Stimulated activated CD4-positive, alpha-beta T cell treated with anti-CD3 and anti-CD28 coated beads, Interleukin-1b, Interleukin-23, amount 100 ng/mL, for 48 hours (primary cell): Measurements from ENCODE around the gene SRC.
A peak's percentile ranks its signal among the peaks of the same experiment; 100 is the strongest.

Source experiments
- DNase-seq: peaks from one replicate; pipeline ENCODE4 v3.0.0-alpha.2; 2020

SRC gene

DNA sequence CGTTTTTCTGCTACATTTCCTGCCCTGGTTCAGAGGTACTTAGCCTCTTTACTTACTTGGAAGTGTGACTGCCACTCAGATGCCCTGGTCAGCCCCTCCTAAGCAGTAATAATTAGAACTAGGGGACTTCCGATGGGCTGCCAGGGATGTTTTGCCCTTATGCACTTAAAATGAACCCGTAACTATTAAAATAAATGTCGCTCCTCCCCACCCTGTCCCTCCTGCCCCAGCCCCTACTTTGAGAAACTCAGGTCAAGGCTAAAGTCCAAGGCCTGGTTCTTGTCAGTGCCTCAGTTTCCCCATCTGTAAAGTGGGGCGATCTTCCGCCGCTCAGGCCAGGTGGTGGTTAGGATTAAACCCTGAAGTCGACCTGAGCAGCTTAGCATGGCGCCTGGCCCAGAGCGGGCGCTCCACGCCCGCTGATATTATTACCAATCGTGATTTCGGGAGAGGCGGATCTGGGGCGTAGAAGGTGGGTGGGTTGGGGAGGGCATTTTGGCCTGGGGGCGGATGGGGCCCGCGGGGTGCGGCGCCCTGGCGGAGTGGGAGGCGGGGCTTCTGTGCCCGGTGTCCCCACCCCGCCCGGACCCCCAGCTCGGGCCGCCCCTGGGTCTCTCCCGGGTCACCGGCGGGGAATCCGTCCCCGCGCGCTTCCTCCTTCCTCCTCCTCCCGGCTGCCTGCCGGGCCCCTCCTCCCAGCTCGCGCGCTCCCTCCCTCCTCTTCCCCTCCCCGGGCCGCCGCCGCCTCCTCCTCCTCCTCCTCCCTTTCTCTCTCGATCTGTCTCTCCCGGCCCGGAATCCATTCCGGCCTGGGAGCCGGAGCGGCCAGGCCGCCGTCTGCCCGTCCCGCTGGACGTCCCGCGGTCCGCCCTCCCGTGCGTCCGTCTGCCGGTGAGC is at the start of gene SRC:
TSS of gene SRC (plus strand) at position 802 of the 897 bp plus-strand sequence. CDS start 38,014 bp downstream, outside the sequence.
- DNase-seq, result peak; percentile 34

GRCh38 chr20:37296371-37296770 is 49.6 kb upstream of the SRC start:
- no peak for DNase-seq

- DNase-seq, result no peak
Measured at GRCh38 chr20:37297066-37297736, 48.7 kb upstream of the SRC start.

DNA sequence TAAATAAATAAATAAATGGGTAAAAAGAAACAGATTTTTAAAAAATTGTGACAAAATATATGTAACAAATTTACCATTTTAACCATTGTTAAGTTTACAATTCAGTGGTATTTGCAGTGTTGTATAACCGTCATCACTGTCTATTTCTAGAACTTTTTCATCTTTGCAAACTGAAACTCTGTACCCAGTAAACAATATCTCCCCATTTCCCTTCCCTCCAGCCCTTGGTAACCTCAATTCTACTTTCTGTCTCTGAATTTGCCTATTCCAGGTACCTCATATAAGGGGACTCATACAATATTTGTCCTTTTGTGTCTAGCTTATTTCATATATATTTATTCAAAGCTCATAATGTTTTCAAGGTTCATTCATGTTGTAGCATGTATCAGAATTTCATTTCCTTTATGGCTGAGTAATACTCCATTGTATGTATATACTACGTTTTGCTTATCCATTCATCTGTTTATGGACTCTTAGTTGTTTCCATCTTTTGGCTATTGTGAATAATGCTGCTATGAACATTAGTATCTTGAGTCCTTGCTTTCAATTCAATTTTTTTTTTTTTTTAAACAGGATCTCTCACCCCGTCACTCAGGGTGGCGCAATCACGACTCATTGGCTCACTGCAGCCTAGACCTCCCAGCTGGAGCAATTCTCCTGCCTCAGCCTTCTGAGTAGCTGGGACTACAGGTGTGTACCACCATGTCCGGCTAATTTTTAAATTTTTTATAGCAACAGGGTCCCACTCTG is 47.6 kb upstream of the SRC start:
- no peak for DNase-seq

DNA sequence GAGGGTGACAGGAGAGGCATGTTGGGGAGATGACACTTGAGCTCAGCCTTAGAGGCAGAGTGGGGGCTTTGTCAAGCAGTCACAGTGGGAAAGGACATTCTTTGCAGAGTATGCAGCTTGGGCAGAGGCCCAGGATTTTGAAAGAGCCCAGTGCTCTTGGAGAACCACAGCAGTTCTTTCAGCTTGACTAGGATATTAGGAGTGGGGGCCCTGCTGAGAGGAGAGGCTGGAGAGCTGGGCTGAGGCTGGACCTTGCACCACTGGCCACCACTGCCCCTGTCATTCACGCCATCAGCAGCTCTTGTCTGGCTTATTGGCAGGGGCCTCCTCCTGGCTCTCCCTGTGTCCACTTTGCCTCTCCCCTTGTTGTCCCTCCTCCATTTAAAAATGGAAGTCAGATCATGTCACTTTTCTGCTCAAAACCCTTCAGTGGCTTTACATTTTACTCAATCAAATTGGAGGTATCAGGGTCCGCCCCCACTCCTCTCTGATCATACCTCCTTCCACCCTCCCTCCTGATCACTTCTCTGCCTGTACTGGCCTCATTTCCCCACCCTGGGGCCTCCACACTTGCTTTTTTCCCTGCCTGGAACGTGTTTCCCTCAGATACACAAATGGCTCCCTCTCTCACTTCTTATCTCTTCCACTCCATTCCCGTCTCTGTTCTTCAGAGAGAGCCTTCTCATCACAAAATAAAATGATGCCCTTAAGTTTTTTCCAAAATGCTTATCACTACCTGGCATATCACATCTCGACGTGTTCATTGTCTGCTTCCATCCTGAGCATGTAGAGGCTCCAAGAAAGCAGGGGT is 46.0 kb upstream of the SRC start:
- DNase-seq, result no peak

- no peak for DNase-seq
Measured at GRCh38 chr20:37301120-37301519, 44.8 kb upstream of the SRC start.

- no peak for DNase-seq
Measured at GRCh38 chr20:37301558-37301957, 44.4 kb upstream of the SRC start.

- no peak for DNase-seq
Measured at GRCh38 chr20:37302981-37303380, 43.0 kb upstream of the SRC start.

GRCh38 chr20:37303637-37304036 is 42.3 kb upstream of the SRC start:
- no peak for DNase-seq

GRCh38 chr20:37305079-37305478 is 40.9 kb upstream of the SRC start:
- no peak for DNase-seq

DNA sequence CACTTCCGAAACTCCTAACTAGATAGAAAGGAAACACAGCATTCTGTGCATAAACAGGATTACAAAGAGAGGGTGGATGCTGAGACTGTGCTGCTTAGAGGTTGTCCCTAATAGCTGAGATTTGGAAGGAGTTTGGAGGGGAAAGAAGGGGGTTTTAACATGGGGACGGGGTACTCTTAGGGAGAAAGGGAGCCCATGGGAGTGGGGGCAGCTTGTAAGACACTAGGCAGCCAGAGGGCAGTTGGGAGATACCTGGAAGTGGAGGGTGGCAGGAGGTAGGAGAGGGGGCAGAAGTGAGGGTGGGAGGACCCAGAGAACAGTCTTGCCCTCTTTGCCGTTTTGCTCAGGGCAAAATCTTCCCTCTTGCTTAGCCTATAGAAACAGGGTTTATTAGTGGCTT is 40.1 kb upstream of the SRC start:
- no peak for DNase-seq

GRCh38 chr20:37308086-37309050 is 37.6 kb upstream of the SRC start:
- peak; percentile 30 for DNase-seq

- no peak for DNase-seq
Measured at GRCh38 chr20:37309290-37309689, 36.6 kb upstream of the SRC start.

GRCh38 chr20:37309936-37310590 is 35.9 kb upstream of the SRC start:
- no peak for DNase-seq

- DNase-seq, result no peak
Measured at GRCh38 chr20:37310951-37311350, 35.0 kb upstream of the SRC start.

- DNase-seq, result no peak
Measured at GRCh38 chr20:37311710-37312355, 34.1 kb upstream of the SRC start.

DNA sequence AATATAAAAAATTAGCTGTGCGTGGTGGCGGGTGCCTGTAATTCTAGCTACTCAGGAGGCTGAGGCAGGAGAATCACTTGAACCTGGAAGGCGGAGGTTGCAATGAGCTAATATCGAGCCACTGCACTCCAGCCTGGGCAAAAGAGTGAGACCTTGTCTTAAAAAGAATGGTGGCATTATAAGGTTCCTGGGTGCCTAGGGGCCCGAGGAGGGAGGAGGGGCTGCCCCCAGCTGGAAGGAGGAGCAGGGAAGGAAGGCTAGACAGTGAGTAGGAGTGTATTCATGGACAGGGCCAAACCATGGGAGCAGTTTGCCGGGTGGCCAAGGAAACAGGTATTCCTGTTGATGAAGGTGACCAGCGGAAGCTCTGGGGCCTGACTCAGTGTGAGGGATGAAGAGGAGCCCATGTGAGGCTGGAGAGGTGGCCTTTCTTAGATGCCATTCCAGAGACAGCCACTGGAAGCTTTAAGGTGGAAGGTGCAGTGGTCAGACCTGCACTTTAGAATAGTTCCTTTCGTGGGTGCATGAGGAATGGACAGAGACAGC is 32.3 kb upstream of the SRC start:
- no peak for DNase-seq

DNA sequence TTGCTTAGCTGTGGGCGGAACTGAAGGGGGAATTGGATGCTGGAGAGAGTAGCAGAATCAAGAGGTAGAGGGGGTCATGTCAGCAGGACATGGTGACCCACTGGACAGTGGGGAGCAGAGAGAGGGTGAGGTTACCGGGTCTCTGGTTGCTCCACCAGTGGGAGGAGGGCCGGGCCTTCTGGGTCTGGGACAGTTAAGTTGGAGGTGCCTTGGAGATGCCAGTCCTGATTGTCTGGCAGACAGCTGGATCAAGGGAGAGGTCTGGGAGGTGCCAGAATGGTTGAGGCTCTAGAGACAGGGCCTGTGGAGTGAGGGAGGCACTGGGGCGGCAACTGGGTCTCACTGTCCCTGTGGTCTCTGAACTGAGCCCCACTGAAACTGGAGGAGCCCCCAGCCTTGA is 31.8 kb upstream of the SRC start:
- DNase-seq, result no peak

- no peak for DNase-seq
Measured at GRCh38 chr20:37314617-37315016, 31.3 kb upstream of the SRC start.

GRCh38 chr20:37315021-37315451 is 30.9 kb upstream of the SRC start:
- no peak for DNase-seq
